Fibroblast of skin of left biceps (primary cell): ENCODE data around the gene NPIPB2.

Experiments used
- DNase-seq, 2 experiments: peaks; one replicate each; pipeline ENCODE4 v3.0.0-alpha.2; 2013; ENCODE audit warnings: low read depth in 2 of 2

NPIPB2 gene

DNA sequence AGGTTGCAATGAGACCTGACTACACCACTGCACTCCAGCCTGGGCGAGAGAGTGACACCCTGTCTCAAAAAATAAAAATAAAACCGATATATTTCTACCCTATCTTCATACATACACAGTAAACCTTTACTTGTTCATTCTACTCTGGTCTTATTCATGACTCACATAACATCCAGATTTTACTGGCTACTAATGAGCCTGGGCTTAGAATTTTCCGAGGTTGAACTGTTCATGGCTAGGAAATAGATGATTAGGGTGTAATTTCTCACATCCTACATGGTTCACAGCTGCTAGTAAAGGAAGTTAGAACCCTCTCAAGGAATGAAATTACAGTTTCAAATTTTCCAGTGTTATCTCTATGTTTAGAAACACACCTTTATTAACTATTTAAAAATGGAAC, 40.8 kb downstream of the NPIPB2 start:
- DNase-seq, result no peak

DNA sequence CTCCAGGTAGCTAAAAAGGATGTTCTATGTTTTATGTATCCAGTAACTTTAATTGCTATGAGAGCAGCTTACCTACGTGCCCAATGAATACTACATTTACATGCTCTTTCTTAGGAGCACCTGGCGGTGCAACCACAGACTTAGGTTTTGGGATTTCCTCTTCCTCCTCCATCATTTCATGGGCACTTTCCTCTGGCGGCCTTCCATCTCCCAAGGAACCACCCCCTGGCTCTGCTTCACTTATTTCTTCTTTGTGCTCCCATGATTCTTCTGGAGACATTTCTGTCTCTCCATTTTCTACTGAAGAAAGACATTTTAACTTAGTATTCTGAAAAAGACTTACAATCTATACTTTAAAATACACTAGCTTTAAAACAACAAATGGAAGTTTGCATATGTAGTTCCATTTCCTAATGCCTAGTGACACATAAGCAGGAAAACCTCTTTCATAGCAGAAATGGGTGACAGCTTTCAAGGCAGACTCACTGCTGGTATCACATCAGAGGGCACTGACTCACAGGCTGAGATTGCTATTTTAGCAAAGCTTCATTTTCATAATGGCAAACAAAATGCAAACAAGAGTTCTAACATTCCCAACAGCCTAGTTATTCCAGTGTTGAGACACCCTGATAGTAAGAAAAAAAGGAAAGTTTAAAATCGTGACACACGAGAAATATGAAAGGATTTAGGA, 45.2 kb downstream of the NPIPB2 start:
- DNase-seq, result no peak

GRCh38 chr16:11893571-11893970, 48.3 kb downstream of the NPIPB2 start:
- no peak for DNase-seq

DNA sequence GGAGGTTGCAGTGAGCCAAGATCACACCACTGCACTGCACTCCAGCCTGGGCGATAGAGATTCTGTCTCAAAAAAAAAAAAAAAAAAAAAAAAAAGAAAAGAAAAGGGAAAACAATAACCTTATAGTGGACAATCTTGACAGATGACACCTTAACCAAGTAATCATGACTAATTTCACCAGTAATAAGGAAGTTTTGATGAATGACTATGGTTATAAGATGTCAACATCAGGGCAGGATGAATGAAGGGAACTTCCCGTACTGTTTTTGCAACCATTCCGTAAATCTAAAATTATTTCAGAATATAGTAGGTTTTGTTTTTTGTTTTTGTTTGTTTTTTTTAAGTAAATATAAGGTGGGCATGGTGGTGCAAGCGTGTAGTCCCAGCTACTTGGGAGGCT, 49.1 kb downstream of the NPIPB2 start:
- DNase-seq, result no peak

DNA sequence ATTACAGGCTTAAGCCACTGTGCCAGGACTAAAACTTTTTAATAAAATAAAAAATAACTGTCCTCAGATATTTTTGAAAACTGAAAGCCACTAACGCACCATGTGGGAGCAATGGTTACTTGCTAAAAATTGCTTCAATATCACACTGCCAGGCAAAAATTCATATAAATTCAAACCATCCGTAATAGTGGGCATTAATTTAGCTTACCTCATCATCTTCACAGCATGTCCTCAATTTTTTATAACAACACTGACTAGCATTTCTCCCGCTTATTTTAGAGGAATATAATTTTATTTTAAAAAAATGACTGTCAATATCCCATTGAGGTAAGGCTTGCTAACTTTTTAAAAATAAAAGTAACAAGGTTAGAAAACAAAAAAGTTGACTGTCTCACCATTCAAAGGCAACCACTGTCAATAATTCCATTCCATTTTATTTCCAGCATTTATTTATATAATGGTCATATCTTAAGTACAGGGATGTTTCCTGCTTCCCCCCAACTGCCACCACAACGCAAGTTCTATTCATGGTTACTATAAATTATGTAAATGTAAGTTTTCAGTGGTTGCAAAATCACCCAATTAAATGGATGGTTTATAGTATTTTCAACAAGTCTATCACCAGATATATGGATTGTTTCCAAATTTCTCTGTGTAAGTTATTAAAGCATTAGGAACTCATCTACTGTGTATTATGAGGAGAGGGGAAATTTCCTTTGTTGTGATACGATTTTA, 51.4 kb downstream of the NPIPB2 start:
- no peak for DNase-seq

DNA sequence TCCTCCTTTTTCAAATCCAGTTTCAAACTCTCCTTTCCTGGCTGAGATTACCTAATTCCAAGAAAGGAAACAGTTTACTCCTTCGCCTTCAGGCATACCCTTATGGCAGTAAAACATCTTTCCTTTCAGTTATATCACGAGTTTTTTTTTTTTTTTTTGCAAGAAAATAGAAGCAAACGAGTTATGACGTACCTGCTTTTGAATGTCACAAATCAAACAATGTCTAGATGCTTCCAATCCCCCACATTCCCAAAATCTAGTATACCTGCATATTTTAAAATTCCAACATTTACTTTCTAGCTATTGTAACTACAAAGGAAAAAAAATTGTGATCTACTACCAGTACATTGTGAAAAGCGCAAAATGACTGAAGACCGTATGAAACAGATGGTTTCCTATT, 55.0 kb downstream of the NPIPB2 start:
- no peak for DNase-seq

DNA sequence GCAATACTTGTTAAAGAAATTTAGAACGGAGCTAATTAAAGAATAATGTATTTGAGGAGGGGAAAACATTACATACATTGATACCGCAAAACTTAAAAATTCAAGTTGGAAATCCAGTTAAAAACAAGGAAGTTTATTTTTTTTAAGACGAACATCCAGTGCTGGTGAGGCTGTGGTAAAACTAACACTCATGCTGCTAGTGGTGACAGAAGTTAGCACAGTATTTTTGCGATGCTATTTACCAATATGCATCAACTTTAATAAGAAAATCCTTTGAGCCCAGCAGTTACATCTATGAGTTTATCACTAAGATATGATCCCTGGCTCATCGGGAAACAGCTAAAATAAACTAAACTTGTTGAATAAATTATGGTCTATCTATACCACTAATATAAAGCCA, 57.8 kb downstream of the NPIPB2 start:
- no peak for DNase-seq

GRCh38 chr16:11880007-11880406, 61.8 kb downstream of the NPIPB2 start:
- no peak for DNase-seq

GRCh38 chr16:11877374-11877773, 64.5 kb downstream of the NPIPB2 start:
- no peak for DNase-seq
